ENCODE data around the gene DCUN1D4.
"Not testable (repeated sequence)": the region's sequence is repeated elsewhere in the genome, so short reads cannot be mapped to it uniquely, and the experiment has no call there.

DCUN1D4 gene

DNA sequence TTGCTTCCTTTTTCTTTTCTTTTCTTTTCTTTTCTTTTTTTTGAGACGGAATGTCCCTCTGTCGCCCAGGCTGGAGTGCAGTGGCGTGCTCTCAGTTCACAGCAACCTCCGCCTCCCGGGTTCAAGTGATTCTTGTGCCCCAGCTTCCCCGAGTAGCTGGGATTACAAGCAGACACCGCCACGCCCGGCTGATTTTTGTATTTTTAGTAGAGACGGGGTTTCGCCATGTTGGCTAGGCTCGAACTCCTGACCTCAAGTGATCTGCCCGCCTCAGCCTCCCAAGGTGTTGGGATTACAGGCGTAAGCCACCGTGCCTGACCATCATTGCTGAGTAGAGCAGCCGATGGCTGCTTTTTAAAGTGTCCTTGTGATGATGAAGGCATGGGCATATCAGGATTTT is 50.4 kb downstream of the DCUN1D4 start:
- DNase-seq (ENCODE audit: low read depth, low spot score) = not testable (repeated sequence)

DNA sequence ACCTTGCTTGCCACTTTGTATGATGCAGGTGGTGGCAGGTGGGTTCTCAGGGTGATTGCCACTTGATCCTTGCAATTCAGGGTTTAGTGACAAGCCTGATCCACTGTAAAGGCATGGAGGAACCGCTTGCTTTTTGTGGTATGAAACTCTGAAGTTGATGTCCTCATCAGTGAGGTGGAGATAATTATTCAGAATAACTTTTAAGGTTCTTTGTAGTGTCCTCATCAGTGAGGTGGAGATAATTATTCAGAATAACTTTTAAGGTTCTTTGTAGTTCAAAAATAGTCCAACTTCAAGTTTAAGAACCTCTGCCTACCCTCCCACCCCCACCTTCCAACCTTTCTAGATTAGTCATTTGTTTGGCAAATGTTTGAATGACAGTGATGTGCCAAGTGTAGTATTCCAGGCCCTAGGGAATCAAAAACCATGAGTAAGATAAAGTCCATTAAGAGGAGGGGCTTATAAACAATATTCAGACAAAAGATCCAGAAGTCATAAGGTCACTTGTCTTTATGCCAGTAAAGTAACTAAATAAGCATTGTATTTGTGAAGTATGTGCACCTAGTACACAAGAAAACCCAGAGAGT is 51.2 kb downstream of the DCUN1D4 start:
- no peak for DNase-seq (ENCODE audit: low read depth, low spot score)

DNA sequence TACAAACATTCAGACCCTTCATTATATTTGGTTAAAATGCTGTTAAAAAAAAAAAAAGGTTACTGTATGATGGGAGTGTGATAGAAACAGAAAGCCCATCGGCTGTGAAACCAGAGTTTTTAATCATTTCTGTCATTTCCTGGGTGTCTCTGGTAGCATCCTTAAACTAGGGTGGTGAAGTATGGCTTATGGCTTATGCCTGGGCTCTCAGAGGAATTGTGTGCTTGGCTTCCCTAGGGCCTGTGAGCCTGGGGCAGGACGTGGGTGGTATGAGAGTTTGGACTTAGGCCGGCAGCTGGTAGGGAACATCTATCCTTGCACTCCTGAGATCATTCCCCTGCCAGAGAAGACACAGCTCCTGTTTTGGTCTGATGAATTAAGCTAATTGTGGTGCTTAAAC is 52.2 kb downstream of the DCUN1D4 start:
- no peak for DNase-seq (ENCODE audit: low read depth, low spot score)

DNA sequence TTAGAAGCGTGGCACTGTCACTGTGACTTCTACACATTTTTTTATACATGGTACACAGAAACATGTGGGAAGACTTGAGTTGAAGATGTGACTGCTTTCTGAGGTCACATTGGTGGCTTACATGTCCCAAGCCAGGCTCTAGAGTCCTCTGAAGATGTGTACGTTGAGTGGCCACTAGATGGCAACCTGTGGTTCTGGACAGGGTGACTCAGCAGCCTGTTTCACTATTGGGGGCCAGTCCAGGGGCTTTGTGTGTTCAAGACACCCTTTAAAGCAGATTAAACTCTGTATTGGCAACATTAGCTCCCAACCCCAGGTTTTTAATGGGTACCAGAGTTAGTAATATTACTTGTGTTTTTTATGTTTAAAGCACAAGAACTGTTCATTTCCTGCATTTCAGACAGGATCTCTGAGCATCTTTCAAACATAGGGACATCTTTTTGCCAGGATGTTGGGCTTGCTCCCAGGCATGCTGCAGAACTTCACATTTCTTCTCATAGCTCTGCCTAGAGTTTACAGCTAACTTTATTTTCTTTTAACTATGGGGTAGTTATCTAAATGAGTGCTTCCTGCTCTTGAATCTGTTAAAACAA is 53.0 kb downstream of the DCUN1D4 start:
- peak; percentile 35 for DNase-seq (ENCODE audit: low read depth, low spot score)

DNA sequence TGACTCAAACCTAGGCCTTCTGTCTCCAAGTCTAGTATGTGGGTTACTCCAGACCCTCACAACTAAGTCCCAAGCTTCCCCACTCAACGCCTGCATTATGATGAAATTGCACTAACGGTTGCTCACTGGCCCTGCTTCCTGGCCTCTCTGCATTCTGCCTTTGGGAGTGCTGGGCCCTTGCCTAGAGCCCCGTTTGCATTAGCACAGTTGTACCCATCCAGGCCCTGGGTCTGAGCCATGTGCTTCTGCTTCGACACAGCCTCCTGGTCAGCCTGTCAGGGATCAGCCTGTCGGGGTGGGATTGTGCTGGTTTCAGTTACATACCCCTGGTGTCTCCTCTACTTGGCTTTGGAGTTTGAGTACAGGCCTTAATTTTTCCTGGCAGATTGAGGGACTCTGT is 58.4 kb downstream of the DCUN1D4 start:
- DNase-seq (ENCODE audit: low read depth, low spot score) = no peak

DNA sequence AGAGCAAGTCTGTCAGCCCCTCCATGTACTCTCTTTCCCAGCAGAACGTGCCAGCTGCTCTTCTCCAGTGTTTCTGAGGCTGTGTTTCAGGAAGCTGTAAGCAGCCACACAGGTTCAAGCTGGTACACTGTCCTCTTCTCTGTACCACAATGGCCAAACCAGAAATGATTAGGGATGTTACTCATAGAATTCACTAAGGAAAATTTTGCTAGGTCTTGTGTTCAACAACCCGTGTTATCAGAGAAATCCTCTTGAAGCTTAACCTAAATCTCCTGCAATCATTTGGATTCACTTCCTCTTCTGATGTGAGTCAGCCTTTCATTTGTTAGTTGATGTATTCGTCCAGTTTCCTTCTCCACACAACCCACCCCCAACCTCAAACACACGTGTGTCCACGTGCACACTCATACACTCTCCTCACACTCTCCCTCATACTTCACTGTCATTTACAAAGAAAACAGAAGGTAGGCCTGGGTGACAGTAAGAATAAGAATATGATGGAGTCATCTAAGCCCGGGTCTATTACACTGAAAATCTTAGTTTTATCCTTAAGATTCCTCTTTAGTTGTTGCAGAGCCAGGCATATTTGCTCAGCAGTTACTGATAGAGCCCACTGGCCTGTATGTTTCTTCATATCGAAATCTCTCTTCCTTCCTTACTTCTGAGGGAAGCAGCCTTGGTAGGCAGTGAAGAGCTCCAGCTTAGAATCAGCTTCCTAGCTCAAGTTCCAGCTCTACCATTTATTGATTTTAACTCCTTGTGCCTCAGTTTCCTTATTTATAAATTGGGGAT is 63.4 kb downstream of the DCUN1D4 start:
- no peak for DNase-seq (ENCODE audit: low read depth, low spot score)

DNA sequence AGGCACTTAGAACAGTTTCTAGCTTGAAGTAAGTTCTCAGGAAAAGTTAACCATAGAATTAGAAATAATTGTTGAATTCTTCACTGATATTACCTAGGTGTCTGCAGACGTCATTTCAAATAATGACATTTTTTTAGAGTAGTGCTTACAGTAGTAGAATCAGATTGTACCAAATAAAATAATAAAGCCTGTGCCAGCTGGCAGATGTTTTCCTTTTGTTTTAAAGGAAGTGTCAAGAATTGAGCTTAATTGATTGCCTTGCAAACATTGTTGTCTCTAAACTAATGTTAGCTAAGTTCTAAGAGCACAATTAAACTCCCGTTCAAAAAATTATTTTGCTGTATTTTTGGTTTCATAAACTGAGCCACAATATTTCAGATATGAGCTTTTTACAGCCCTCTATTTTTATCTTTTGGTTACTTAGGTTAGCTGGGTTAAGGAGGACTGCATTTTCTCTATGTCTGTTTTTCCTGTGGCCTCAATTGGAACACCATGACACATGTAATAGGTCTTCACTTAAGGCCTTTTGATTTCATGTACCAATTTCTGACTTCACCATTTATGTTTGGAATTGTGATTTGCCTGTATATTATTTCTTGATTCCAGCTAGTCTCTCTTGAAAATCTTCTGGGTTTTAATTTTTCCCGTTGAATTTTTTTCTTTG is 64.2 kb downstream of the DCUN1D4 start:
- no peak for DNase-seq (ENCODE audit: low read depth, low spot score)

DNA sequence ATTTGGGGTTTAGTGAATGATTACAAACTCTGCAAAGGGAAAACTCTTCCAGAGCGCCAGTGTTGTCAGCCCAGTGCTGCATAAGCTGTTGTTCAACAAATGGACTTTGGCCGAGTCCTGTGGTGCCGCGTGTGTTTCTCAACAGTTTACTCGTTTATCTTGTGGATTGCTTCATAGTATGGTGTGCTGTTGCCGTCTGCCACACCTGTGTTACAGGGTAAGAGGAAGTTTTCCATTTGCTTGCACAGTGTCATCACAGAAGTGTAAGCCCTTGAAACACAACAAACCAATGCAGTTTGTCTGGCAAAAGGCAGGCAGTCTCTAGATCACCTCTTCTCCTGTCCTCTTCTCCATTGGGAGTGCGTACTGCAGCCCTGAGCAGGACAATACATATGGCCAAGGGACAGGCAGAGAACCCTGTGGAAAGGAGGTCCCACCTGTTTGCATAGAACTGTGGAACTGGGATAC is 66.3 kb downstream of the DCUN1D4 start:
- no peak for DNase-seq (ENCODE audit: low read depth, low spot score)

DNA sequence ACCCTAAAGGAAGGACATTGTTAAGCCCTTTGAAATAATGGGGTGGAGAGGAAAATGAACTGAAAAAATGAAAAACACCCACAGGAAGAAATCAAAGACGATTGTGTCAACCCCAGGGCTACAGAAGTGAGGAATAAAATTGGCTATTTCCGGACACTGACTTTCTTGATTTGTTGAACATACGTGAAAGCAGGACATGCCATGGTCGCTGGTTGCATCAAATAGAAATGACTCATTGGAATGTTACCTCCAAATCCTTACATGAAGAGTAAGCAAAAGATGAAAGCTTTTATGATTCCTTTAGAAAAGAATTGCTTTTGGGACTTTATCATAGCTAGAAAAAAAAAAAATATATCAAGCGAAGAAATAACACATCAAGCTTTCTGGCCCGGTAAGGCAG is 75.3 kb downstream of the DCUN1D4 start:
- DNase-seq (ENCODE audit: low read depth, low spot score) = no peak

DNA sequence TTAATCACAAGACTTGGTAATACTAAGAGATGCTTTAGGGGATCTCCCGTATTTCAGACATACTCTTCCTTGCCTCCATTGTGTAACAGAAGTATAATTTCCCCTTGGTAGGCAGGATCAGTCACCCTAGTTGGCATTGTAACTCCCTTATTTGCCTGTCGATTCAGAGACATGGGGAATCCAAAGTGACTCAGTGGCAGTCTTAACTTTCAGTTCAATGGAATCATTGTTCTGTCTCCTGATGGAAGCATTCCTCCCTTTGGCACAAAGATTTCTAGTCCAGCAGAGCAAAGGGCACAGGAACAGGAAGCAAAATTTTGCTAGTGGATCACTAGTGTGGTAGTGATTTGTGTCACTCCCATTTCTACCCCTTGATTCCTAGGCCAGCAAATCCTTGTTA is 80.4 kb downstream of the DCUN1D4 start:
- no peak for DNase-seq (ENCODE audit: low read depth, low spot score)

DNA sequence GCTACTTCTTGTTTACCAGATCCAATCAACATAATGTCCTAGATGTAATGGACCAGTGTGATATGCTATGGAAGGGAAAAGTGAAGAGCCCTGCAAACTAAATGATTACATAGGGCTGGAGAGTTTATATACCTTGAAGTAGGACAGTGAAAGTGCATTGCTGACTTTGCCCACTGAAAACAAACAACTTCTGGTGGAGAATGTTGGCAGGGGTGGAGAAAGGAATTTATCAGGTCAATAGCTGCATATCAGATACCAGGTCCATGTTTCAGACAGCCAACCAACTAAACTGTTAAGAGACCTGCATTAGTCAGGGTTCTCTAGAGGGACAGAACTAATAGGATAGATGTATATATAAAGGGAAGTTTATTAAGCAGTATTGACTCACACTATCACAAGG is 82.4 kb downstream of the DCUN1D4 start:
- no peak for DNase-seq (ENCODE audit: low read depth, low spot score)

DNA sequence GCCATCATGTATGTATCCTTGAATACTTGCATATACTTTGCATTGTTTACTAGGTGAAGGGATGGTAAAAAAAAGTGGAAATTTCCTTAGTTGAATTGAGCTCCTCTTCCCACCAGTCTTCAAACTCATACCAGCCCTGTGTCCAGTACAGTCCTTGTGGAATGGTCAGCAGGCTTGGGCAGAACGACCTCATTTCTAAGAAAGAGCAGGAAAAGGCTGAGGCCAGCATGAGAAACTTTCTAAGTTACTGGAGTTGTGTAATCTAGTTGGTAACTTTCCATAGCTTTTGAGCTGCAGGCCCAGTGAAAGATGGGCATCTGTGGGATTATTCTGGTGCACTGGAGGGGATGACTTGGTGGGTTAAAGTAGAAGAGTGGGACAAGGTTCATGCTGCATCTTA is 87.6 kb downstream of the DCUN1D4 start:
- DNase-seq (ENCODE audit: low read depth, low spot score) = no peak

DNA sequence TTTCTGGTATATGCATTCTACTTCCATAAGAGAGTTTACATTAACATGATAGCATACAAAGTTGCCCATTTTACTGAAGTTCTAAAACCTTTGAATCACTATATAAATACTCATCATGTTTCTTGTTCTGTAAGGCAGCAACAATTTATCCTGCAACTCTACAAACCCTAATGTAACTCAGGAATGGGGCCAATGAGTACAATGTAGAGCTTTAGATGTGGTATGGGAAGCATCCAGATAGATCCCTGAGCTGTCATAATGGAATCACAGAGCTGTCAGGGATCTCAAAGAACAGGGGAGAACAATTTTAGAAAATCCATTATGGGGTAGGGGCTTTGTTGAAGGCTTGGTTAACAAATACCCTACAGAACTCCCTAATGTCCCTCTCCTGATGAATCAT is 88.5 kb downstream of the DCUN1D4 start:
- no peak for DNase-seq (ENCODE audit: low read depth, low spot score)

DNA sequence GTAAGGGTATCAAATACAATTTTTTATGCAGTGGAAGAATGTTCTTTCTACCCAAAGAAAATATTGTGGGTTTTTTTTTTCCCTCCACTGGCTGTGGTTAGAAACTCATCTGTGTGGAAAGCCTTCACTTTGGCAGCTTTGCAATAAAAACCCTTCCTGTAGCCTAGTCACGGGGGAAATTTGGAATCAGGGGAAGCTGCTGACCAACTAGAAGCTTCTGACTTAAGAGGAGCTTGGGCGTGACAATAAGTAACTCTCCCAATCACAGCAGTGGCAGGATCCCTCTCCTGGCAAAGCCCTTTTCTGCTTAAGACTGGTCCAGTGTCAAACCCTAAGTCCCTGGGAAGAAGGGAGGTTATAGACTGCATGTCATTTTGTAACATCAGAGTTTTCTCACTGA is 89.3 kb downstream of the DCUN1D4 start:
- DNase-seq (ENCODE audit: low read depth, low spot score) = peak; percentile 1

DNA sequence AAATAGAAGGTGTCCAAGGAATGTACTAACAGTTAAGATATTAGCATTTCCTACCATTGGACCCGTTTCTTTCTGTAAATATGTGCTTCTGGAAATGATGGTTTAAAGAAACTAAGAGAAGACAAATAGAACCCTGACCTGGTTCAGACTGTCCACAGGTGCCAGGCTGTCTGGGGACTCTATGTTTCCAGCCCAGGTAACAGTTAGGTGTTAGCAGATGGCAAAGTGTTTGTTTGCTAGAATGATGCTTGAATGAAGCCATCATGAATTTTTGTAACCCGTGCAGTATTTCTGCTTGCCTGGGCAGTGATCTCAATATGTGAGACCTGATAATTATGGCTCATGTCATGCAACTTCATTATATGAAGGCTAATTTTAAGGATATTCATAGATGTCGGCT is 89.7 kb downstream of the DCUN1D4 start:
- DNase-seq (ENCODE audit: low read depth, low spot score) = no peak

DNA sequence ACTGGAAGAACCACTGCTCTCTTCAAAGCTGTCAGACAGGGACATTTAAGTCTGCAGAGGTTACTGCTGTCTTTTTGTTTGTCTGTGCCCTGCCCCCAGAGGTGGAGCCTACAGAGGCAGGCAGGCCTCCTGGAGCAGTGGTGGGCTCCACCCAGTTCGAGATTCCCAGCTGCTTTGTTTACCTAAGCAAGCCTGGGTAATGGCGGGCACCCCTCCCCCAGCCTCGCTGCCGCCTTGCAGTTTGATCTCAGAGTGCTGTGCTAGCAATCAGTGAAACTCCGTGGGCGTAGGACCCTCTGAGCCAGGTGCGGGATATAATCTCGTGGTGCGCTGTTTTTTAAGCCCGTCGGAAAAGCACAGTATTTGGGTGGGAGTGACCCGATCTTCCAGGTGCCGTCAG is 97.5 kb downstream of the DCUN1D4 start:
- DNase-seq (ENCODE audit: low read depth, low spot score) = not testable (repeated sequence)

DNA sequence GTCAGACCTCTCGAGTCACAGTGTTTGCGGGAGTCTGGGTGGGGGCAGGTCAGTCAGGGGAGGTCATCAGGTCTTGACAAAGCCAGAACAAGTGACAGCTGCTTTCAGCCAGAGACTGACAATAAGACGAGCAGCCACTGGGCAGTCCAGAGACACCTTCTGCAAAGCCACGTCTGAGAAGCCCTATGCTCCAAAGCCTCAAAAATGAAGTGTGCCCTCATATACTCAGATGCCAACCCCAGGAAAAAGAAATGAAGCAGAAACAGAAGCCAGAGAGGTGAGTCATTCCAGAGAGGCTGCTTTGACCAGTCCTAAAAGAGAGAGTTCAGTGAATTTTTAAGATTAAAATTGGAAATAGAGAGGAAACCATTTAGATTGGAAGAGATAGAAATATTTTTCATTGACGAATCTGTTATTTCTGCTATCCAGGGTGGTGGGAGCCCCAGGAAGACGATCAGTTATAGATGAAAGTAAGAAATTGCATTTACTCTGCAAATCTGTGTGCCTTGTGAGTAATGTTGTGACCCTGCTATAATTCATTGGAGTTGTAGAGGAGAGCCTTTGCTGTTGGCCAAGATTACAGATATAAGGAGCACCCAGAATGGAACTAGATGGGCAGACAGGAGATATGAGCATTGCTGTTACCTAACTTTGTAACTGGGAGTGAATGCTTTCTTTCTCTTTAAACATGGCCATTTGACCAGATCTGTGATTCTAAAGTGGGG is 99.3 kb downstream of the DCUN1D4 start:
- no peak for DNase-seq (ENCODE audit: low read depth, low spot score)

DNA sequence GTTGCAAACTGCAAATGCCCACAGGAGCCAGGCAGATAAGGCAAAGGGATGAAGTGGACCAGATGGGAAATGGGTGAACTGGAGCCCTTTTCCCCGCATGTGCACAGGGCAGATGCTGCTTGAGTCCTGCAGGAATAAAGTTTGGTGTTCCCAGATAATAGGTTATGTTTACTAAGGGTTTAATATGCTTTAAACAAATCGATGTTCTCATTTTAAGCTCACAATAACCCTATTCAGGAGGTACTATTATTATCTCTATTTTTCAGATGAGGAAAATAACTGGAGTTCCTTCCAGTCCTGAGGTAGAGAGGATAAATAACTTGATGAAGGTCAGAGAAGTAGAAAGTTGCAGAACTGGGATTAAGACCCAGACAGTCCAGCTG is 99.9 kb downstream of the DCUN1D4 start:
- no peak for DNase-seq (ENCODE audit: low read depth, low spot score)

DNA sequence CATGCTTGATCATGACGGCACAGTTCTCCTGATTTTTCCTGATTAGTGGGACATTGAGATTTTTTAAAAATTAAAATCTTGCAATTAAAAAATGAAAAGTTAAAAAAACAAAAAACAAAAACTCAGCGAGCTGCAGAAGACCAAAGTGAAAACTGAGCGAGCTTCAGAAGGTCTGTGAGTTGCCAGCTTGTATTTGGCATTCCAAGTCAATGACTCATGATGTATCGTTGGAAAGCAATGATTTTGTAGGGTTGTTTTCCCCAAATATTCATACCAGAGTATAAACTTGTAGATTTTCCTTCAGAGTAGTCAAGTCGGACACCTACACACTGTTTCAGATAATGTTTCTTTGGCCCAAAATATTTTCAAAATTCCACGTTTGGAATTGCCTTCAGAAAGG is 100.3 kb downstream of the DCUN1D4 start:
- no peak for DNase-seq (ENCODE audit: low read depth, low spot score)

DNA sequence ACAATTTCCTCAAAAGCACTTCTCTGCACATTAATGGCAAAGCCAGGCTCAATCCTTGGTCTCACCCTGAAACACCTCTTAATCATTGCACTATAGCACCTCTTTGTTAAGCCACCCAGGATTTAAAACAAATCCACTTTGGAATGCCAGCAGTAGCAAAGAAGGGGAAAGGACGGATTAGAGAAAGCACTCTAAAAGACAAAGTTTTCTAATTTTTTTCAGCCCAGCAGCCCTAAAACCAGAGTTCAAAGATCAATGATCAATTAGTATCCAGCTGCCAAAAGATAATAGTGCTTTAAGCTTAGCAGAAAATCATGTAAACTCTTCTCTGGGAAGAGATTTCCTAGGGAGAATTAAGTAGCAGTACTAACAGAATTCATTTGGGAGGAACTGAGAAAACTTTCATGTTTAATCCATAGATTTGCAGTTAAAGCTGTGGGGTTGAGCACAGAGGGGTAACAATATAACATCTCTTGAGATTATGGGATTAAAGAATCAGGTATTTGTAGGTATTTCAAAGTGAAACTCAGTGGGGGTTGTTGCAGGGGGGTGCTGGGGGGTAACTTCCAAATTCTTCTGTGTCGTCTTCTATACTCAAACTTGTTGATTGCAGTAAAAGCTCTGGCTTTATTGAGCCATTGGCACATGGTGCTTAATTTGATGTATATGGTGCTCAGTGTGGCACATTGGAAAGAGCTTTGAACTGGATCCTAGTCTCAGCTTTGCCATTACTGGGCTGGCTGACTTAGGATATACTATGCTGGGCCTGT is 115.4 kb downstream of the DCUN1D4 start:
- no peak for DNase-seq (ENCODE audit: low read depth, low spot score)

DNA sequence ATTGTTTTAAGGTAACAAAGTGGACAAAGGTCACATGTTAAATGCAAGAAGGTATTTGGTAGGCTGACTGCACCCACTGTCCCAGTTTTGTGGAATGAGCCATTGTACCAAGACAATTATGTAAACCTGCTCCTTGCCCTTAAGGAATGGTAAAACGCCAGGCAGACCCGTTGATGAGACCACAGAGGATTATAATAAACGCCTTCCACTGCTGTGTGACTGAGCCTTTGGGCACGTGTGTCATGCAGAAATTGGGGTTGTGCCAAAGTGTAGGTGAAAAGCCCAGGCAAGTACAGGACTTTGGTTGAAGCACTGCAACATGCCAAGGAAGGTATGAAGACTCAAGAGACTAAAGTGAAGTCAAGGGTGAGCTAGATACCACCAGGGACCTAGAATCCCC is 117.5 kb downstream of the DCUN1D4 start:
- DNase-seq (ENCODE audit: low read depth, low spot score) = no peak

Measured in smooth muscle cell of the brain vasculature (primary cell).